GM19239 (cell line): Measurements from ENCODE around the gene ZZZ3.
"Not testable (repeated sequence)": the region's sequence is repeated elsewhere in the genome, so short reads cannot be mapped to it uniquely, and the experiment has no call there.

ENCODE experiments used
- DNase-seq: peaks from one replicate; pipeline ENCODE4 v3.0.0; 2011; ENCODE audit warnings: low spot score; ENCODE audit not compliant: insufficient read length
- FAIRE-seq: peaks from 2 replicates; lab custom pipeline; 2011; peaks lifted over from hg19 to GRCh38; lab: Jason Lieb, UNC

The ZZZ3 gene

DNA sequence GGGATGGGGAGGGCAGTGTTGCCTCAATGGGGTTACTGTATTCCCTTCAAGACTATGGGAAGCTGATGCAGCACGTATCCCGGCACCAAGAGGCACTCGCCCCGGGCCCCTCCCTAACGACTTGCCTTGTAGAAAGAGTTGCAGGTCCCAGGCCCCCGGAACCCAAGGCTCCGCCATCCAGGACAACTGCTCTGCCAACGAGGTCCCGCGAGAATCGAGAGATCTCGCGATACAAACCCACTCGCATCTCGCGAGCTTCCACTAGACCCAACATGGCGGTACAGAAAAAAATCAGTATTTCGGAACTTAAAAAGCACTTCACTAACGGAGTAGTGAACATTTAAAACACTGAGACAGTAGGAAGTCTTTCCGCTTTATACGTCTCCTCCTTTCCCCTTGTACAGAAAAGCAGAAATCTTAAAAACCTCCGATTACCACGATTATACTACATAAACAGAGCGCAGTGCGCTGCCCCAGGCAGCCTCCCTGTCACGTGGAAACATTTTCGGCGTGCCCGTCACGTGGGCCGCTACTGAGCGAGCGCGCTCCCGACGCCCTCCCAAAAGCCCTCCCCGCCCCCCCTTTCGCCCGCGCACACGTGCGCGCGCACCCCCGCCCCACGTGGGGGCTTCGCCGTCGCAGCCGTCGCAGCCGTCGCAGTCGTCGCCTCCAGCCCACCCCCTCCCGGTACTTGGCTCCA lies at the start of gene ZZZ3:
ZZZ3 (minus strand) TSS at position 199 of the 700 bp plus-strand sequence. CDS start 49,304 bp downstream, outside the sequence.
- FAIRE-seq (peak; percentile 97), DNase-seq (peak; percentile 64)

DNA sequence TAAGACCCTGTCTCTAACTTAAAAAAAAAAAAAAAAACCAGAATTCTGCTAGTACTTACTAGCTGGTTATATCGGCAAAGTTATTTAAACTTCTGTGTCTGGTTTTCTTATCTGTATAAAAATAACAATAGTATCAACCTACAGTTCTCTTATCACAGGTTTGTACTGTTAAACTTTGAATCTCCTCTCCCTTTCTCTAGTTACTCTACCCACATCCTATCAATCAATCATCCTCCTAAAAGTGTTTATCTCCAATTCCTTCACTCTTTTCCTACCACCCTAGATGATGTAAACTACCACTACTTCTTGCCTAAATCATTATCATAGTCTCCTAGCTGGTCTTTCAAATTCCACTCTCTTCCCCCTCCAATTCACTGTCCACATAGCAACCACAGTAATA lies 49.6 kb upstream of the ZZZ3 start:
- FAIRE-seq (no peak), DNase-seq (no peak)

DNA sequence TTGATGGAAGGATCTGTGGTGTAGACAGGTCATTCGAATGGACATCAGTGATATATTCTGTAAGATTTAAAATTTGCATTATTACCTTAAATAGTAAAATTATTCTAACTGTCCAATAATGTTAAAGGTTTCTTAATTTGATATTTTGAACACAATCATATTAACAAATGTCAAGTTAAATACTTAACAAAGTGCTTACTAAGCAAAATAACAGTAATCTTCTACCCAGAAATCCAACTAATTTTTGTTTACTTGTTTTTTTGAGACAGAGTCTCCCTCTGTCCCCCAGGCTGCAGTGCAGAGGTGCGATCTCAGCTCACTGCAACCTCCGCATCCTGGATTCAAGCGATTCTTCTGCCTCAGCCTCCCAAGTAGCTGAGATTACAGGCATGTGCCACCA lies 43.2 kb upstream of the ZZZ3 start:
- DNase-seq (no peak), FAIRE-seq (no peak)

DNA sequence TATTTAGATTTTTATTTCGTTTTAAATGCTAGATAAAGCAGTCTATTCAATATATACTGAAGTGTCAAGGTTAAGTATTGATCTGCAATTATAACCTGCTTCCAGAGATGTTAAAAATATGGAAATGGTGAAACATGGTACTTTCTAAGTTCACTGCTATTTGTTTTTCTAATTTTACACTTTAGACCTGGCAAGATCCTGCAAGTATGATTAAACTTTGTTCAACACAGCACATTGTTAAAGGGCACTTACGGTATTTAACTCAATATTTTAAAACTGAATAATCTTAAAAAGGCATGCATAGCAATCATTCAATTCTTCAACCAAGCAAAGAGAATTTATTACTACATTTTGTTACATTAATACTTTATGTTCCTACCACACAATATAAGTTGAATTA lies 35.7 kb upstream of the ZZZ3 start:
- no peak for DNase-seq
- FAIRE-seq, result no peak

DNA sequence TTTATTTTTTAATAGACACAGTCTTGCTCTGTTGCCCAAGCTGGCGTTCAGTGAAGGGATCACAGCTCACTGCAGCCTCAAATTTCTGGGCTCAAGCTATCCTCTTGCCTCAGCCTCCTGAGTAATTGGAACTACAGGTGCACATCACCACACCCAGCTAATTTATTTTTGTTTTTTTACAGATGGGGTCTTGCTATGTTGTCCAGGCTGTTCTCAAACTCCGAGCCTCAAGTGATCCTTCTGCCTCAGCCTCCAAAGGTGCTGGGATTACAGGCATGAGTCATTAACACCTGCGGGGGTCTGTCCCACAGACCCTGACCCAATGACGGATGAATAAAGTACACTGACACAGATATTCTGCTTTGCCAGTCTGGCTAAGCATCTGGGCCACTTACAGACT lies 33.6 kb upstream of the ZZZ3 start:
- FAIRE-seq, result no peak
- DNase-seq, result no peak

DNA sequence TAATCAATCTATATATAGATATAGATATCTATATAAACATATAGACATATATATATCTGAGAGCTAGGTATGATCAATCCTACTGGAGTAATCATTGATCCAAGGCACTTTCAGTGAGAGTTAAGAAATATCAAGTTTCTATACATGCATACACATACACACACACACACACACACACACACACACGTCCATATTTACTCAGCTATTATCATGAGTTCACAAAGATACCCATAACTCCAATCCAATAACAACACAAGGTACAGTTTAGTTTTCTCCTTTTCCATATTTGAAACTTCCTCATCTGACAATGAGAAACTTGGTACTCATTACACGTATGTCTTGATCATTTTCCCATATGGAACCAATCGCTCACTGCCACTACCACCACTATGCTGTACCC lies 27.3 kb upstream of the ZZZ3 start:
- FAIRE-seq (peak; percentile 31), DNase-seq (no peak)

DNA sequence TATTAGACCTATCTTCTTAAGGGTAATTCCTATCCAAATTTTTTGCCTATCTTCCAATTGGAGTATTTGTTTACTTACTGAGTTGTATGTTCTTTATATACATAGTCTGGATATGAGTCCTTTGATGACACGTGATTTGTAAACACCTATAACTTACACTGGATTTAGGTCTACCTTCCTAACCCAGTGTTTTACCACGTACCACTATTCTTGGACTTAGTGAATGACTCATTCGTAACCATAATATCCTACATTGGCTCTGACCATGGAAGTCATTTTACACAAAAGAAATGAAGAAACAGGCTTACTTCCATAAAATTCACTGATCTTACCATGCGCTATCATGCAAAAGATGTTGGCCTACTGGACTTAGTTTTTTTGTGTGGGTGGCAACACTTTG lies 23.9 kb upstream of the ZZZ3 start:
- FAIRE-seq, result no peak

DNA sequence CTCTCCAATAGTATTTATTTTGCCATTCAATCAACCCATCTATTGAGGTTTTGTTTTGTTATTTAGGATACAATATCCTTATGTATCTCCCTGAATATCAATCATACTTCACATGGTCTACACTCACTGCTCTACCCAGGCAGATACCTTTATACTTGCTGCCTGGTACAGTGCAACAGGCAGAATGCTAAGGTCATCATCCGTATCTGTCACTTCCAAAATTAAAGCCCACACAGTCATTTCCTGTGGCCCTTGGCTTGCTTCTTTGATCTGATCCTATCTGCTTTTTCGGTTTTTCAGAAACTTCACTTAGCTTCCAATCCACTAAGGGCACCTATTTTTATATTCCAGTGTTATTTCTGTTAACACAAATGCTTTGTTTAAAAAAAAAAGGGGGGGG lies 22.3 kb upstream of the ZZZ3 start:
- FAIRE-seq (no peak), DNase-seq (no peak)

More for the DNA sequence above, 23.9 kb upstream of the ZZZ3 start:
- DNase-seq, result no peak

DNA sequence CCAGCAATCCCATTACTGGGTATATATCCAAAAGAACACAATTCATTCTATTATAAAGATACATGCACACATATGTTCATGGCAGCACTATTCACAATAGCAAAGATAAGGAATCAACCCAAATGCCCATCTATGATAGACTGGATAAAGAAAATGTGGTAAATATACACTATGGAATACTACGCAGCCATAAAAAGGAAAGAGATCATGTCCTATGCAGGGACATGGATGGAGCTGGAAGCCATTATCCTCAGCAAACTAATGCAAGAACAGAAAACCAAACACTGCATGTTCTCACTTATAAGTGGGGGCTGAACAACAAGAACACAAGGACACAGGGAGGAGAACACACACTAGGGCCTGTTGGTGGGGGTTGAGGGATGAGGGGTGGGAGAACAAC lies 17.2 kb upstream of the ZZZ3 start:
- not testable (repeated sequence) for FAIRE-seq, DNase-seq

DNA sequence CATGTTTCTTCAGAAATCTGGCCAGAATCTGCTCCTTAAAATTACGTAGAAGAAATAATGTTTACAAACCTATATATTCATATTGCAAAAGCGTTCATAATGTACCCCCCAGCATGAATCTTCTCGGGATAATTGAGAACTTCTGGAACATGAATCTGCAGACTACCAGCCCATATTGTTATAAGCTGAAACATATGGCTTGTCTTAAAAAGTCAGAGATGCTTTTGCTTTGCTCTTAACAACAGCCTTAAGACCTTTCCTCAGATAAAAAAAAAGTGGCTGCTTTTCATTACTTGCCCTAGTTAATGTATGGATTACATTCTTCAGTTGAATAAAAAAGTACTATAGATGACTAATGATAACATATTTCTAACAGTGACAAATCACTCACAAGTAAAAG lies 15.0 kb upstream of the ZZZ3 start:
- no peak for FAIRE-seq
- no peak for DNase-seq

DNA sequence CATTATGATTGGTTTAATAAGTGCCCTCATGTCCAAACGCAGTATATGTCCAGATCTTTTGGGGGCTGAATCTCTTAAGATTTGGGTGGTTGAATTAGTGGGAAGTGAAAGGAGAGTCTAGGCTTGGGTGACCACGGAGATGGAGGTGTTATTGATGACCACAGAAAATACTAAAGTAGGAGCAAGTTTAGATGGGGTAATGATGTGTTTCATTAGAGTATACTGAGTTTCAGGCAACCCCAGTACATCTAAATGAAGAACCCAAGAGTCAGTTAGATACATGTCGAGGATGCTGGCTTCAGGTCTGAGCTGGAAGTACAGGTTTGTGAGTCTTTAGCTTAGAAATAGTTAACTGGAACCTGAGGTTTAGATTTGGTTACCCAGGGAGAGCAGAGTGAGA lies 6.5 kb upstream of the ZZZ3 start:
- DNase-seq (no peak), FAIRE-seq (peak; percentile 86)

DNA sequence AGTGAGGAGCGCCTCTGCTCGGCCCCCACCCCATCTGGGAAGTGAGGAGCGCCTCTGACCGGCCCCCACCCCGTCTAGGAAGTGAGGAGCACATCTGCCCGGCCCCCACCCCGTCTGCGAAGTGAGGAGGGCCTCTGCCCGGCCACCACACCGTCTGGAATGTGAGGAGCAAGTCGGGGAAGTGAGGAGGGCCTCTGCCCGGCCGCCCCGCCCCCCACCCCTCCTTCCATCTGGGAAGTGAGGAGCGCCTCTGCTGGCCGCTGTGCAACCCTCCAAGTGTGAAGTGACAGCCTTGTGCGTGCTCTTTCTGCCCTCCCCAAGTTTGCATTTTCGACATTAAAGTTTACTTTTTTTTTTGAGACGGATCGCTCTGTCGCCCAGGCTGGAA lies 5.1 kb upstream of the ZZZ3 start:
- no peak for FAIRE-seq
- no peak for DNase-seq

DNA sequence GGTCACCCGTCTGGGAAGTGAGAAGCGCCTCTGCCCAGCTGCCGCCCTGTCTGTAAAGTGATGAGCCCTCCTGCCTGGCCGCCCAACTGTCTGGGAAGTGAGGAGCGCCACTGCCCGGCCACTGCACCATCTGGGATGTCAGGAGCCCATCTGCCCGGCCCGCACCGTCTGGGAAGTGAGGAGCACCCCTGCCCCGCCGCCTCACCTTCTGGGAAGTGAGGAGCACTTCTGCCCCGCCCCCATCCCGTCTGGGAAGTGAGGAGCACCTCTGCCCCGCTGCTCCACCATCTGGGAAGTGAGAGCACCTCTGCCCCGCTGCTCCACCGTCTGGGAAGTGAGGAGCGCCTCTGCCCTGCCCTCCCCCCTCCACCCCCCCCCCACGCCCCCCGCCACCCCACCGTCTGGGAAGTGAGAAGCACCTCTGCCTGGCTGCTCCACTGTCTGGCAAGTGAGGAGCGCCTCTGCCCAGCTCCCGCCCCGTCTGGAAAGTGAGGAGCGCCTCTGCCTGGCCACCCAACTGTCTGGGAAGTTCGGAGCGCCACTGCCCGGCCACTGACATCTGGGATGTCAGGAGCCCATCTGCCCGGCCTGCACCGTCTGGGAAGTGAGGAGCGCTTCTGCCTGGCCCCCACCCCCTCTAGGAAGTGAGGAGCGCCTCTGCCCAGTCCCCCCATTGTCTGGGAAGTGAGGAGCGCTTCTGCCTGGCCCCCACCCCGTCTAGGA lies 4.5 kb upstream of the ZZZ3 start:
- DNase-seq (no peak), FAIRE-seq (no peak)

DNA sequence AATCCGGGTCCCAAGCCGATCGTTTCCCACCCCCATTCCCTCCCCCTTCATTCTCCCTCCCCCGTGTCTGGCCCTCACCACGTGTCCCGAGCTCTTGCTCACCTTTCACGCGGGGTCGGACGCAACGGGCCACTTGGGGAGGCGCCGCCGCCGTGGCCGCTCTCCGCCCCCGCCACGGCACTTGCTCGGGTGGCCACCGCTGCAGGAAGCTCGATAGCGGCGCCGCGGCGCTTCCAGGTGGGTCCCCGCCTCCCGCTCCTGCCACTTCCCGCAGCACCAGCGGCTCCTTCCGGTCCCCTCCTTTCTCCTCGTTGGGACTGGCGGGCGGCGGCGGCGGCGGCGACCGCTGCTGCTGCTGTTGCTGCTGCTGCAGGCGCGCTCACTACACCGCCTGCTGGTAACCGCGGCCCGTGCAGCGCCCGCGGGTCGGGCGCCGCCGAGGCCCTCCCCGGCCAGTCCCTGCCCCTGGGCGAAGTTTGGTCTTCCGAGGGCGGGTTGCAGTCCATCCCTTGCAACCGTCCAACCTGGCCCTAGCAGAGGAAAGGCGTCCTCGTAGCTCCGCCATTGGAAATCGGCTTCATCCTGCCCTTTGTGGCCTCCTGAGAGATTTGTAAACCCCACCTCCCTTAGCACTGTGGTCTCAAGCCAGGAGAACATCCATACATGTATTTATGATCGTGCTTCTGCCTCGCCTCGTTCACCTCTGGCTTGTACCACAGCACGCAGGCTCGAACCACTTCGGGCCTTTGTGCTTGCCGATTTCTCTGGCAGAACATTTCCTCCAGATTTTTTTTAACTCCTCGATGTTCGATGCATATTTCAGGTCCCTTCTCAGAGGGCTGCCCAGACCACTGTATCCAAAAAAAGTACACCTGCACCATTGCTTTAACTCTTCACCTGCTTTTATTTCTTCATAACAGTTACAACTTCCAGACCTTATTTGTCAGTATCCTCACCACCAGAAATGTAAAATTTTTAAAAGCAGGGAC lies 996 bp upstream of the ZZZ3 start:
- FAIRE-seq, result peak; percentile 89
- peak; percentile 75 for DNase-seq

DNA sequence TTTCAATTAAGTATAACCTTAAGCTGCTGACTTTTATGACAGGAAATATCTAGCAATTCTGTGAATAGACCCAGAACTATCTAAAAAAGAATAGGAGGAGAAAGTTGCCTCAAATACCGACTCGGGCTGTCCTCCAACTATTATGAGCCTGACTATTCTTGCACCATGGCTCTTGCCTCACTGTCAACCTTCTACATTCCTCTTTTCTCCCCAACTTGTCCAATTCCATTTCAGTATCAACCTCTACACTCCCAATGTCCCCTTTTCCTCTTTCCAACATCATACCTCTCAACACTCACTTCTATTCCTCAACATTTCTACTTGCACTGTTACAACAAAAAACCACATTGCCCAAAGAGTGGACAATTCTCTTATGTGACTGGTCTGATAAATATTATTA lies 2.3 kb downstream of the ZZZ3 start:
- DNase-seq (no peak), FAIRE-seq (peak; percentile 55)

DNA sequence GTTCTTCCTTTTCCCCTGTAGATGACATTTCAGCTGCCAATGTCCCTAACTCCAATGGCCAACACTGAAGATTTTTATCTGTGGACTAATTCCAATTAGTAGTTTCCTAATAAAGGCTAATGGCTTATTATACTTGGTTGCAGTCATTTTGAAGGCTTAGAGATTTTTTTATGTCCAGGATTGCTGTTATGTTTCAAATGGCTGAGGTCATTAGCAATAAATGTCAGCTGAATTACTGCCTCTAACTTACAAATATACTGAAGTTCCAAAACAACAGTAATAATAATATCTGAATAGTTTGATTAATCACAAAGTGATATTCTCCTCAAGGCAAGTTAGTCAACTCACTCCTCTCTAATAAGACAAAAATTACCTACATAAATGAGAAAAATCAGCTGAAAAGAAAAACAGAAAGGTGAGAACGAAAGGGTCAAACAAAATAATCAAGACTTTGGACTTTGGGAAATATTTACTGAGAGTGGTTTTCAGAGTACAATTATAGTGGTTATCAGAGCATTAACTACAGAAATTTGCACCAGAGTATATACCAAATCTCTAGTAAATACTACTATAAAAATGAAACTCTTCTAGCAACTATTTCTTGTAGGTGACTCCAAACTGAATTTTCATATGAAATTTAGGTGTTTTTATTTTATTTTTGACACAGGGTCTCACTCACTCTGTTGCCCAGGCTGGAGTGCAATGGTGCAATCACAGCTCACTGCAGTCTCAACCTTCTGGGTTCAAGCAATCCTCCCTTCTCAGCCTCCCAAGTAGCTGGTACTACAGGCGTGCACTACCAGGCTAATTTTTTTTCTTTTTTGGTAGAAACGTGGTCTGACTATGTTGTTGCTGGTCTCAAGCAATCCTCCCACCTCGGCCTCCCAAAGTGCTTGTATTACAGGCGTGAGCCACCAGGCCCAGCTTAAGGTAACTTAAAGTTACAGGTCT lies 3.5 kb downstream of the ZZZ3 start:
- DNase-seq, result no peak
- no peak for FAIRE-seq

DNA sequence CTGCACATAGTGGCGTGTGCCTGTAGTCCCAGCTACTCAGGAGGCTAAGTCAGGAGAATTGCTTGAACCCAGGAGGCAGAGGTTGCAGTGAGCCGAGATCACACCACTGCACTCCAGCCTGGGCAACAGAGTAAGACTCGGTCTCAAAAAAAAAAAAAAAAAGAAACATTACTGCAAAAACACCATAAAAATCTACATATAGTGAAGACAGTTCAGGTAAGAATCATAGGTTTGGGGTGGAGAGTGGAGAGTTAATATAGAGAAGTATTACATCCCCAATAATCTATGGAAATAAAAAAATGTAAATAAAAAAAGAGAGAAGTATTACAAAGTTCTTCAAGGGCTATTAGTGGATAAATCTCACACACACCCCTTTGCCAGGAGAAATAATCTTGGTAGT lies 7.7 kb downstream of the ZZZ3 start:
- not testable (repeated sequence) for FAIRE-seq, DNase-seq

DNA sequence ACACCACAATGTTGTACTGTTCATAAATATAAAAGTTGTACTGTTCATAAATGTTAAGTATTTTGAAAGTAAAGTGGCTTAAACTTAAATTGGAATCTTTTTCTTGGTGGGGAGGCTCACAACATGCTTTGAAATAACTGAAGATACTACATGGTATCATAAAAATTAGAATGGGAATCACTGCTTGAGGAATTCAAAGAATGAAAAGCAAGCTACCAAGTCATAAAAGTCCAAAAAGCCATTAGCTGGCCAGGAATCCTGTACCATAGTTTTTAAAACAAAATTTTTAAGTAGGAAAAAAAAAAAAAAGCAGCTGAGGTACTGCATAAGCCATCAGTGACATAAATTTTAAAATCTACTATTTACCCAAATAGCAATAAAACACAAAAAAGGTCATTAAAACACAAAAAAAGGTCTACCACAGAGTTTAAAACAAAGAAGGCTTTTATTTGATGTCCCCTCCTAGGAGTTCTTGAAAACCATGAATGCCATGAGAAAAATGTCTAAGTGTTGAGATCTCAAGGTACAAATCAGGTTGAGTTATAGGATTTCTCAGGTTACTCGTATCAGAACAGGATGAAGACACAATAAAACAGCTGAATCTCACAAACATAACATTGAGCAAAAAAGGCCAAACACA lies 8.6 kb downstream of the ZZZ3 start:
- FAIRE-seq (no peak), DNase-seq (no peak)

DNA sequence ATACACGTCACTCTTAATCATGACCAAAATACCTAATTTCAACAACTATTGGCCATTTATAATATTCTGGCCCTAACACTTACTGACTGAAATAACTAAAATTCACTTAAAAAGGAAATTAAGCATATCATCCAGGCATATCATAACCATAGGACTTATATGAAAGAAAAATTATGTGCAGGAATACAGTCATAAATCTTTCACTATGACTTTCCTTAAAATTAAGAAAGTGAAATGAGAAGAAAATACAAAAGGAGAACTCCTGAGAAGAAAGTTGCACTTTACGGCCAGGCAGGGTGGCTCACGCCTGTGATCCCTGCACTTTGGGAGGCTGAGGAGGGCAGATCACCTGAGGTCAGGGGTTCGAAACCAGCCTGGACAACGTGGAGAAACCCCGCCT lies 9.4 kb downstream of the ZZZ3 start:
- FAIRE-seq, result peak; percentile 47
- DNase-seq, result no peak
